Adrenal gland (tissue), 5 donors: Measurements from ENCODE around the gene POLE.

Source experiments
- CTCF ChIP-seq, 6 experiments: fragments of 450-650 bp in 4 of 6; fragments of 200-600 bp in 2 of 6; sonication (generic) in 1 of 6; IDR thresholded peaks; 1 replicate in 5 of 6; 2 replicates in 1 of 6; pipeline versions ENCODE4 v1.5.1 to v1.8.0; 2016 to 2021; ENCODE audit warnings: antibody characterized with exemption in 6 of 6, mild to moderate bottlenecking in 2 of 6, moderate library complexity in 1 of 6
- POLR2A ChIP-seq, 2 donors: fragments of 450-650 bp; IDR thresholded peaks; one replicate each; pipeline ENCODE4 v1.6.1; 2017; ENCODE audit warnings: antibody characterized with exemption in 2 of 2, mild to moderate bottlenecking in 2 of 2, moderate library complexity in 1 of 2
- donor health status: DM: no; HTN: no; CAD: no.

DNA sequence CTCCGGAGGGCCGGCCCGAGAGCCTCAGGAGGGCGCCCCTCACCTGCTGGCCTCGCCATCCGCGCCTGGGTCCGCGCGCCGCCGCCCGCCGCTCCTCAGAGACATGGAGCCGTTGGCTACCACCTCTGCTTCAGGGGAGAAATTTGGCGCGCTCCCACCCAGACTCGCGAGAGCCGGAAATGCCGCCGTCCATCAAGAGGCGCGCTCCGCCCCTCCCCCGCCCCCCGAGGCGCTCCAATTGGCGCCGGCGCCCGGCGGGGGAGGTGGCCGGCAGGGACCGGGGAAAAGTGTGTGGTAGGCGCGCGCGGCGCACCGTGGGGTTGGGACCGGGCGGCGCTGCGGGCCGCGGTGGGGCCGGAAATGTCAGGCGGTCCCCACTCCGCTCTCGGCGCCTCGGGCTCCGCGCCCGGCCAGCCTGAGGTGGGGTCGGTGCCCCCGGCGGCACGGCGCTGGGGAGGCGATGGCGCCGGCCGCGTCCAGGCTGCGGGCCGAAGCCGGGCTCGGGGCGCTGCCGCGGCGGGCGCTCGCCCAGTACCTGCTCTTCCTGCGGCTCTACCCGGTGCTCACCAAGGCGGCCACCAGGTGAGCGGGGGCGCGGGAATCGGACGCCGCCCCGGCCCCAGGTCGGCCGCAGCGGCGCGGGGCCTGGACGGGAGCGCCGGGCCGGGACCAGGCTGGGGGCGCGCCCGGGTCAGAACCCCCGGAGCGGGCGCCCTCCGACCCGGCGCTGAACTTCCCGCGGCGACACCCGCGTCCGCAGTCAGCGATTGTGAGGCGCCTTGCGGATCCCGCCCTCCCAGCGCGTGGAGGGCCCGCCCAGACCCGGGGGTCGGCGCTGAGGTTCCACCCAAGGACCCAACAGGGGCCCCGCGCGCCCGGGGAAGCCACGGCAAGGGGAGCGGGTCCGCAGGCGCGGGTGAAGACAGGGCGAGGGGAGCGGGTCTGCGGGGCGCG lies at the start of gene POLE, which contains the start of gene PXMP2:
- TF ChIP-seq CTCF (IDR thresholded peaks at IDR 0.05) (peak in 2 of 6 experiments; percentile 11 to 24), POLR2A (IDR thresholded peaks at IDR 0.05) (peak in 1 of 2 donors; percentile 59)
